NCI-H128 (cell line): ENCODE measurements around the gene NCS1.

Experiments used
- DNase-seq: peaks from one replicate; lab custom pipeline; 2025; ENCODE audit not compliant: unreplicated experiment; lab: John Stamatoyannopoulos, UW

NCS1 gene

DNA sequence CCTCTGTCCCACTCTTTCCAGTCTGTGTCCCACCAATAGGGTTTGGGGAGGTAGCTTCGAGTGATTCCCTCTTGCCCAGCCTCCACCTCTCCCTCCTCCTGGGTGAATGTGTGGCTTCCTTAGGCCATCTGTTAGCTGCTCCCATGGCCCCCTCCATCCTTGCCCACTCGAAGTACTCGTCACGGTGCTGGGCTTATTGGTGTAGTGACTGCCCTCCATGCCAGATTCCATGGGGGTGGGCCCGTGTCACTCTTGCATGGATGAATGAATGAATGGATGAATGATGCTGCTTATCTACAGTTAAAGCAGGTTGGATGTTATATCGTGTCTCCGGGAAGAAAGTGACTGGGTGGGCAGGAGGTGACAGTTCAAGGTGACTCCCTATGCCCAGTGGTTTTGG, 112.5 kb downstream of the NCS1 start:
- DNase-seq = no peak

DNA sequence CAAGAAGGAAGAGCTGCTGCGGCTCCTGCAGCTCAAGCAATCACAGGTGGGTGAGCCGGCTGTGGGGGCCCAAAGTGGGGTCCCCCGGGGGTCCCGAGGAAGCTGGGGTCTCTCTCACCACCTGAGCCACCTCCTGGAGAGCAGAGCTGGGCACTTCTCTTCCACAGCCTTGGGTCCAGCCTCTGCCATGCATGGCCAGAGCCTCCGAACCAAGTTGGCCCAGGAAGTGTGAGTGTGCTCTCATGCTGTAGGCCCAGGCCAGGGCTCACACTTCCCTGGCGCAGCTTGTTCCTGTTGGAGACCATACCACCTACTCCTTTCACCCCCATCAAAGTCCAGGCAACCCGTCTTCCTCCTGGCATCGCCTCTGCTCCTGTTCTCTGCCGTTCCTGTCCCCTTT, 113.1 kb downstream of the NCS1 start:
- DNase-seq = no peak

DNA sequence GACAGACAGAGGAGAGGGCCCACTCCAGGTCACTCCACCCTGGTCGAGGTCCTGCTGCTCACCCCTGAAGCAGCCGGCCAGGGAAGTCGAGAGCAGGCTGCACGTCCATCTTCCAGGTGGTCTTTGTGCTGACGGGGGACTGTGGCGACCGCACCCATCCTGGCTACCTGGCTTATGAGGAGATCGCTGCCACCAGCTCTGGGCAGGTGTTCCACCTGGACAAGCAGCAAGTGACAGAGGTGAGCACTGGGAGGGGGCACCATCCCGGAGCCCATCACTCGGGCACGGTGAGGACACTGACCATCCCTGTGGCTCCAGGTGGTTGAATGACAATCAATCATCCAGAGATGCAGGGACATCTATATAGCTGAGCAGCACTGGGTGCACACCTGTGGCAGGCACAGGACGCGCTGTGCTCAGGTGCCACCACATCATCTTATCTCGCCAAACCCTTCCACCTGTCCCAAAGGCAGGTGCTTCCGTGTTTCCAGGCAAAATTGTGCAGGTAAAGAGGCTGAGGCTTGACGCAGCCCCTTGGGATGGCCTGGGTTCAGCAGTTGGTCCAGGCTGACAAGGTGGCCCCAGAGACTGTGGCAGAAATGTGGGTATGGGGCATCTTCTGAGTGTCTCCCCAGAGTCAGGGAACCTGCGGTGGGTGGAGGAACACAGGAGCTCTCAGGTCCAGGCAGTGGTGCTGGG, 114.0 kb downstream of the NCS1 start:
- no peak for DNase-seq
